Stimulated activated CD4-positive, alpha-beta T cell treated with anti-CD3 and anti-CD28 coated beads, Interleukin-1b, Interleukin-23, amount 100 ng/mL, for 24 hours (primary cell): ENCODE measurements around the gene CREB3L1.
"Not testable (repeated sequence)": the region's sequence is repeated elsewhere in the genome, so short reads cannot be mapped to it uniquely, and the experiment has no call there.

Experiments used
- DNase-seq, 4 experiments: peaks; one replicate each; pipeline ENCODE4 v3.0.0-alpha.2; 2020; ENCODE audit warnings: low read depth in 4 of 4, low spot score in 1 of 4

Gene CREB3L1

GRCh38 chr11:46295312-46296058 is 18.0 kb downstream of the CREB3L1 start:
- DNase-seq = peak; percentile 50 to 72 (median 64)

- no peak for DNase-seq
Measured at GRCh38 chr11:46296059-46296527, 18.6 kb downstream of the CREB3L1 start.

GRCh38 chr11:46296528-46297448 is 19.3 kb downstream of the CREB3L1 start:
- DNase-seq = no peak

- no peak for DNase-seq
Measured at GRCh38 chr11:46298699-46299433, 21.4 kb downstream of the CREB3L1 start.

- no peak for DNase-seq
Measured at GRCh38 chr11:46299451-46299961, 22.0 kb downstream of the CREB3L1 start.

GRCh38 chr11:46300270-46300669 is 22.8 kb downstream of the CREB3L1 start:
- DNase-seq = no peak

- no peak for DNase-seq
Measured at GRCh38 chr11:46302866-46303265, 25.4 kb downstream of the CREB3L1 start.

GRCh38 chr11:46304036-46304435 is 26.6 kb downstream of the CREB3L1 start:
- DNase-seq = not testable (repeated sequence)

- no peak for DNase-seq
Measured at GRCh38 chr11:46304605-46305179, 27.2 kb downstream of the CREB3L1 start.

GRCh38 chr11:46305295-46305694 is 27.8 kb downstream of the CREB3L1 start:
- no peak for DNase-seq

GRCh38 chr11:46306296-46306853 is 28.9 kb downstream of the CREB3L1 start:
- DNase-seq = no peak

GRCh38 chr11:46307369-46307768 is 29.9 kb downstream of the CREB3L1 start:
- no peak for DNase-seq

- DNase-seq = no peak
Measured at GRCh38 chr11:46307785-46308341, 30.4 kb downstream of the CREB3L1 start.

- peak in 3 of 4 experiments; percentile 45 to 53 (median 49) for DNase-seq
Measured at GRCh38 chr11:46308631-46309419, 31.4 kb downstream of the CREB3L1 start.

GRCh38 chr11:46309814-46310259 is 32.4 kb downstream of the CREB3L1 start:
- no peak for DNase-seq

- DNase-seq = peak; percentile 56 to 68 (median 62)
Measured at GRCh38 chr11:46315033-46315738, 37.7 kb downstream of the CREB3L1 start.

GRCh38 chr11:46315783-46316563 is 38.5 kb downstream of the CREB3L1 start:
- no peak for DNase-seq

GRCh38 chr11:46319074-46319453 is 41.6 kb downstream of the CREB3L1 start:
- DNase-seq = no peak
